GM12891 (cell line): Measurements from ENCODE around the gene YWHAG.

Experiments
- POLR2A ChIP-seq: IDR thresholded peaks from 2 replicates; pipeline ENCODE4 v1.6.1; 2011; ENCODE audit warnings: low read depth, low read length, control low read depth
- POLR2AphosphoS5 ChIP-seq: IDR thresholded peaks from 2 replicates; pipeline ENCODE4 v1.6.1; 2011; ENCODE audit warnings: low read depth, low read length, control low read depth
- TAF1 ChIP-seq: IDR thresholded peaks from 2 replicates; pipeline ENCODE4 v1.6.1; 2011; ENCODE audit warnings: low read depth, low read length, control low read depth

DNA sequence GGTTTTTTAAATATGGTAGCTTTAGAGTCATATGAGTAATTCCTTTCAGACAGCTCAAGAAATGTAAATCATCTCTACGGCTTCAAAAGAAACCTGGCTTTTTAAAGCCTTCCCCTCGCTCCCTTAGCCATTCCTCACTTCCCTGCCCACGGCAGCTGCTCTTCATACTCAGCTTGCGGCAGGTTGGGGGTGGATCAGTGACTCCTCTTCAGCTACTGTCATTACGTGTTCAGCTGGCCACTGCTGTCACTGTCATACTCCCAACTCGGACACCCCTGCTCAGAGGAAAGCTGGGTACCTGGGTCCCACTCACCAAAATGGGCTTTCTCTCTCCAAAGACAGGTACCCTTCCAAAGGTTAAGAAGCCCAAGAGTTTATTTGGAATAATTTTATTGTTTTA, 6.6 kb downstream of the YWHAG start:
- TF ChIP-seq POLR2A (no peak), TAF1 (no peak), POLR2AphosphoS5 (no peak)
